ENCODE measurements around the gene CCDC188.

- no peak for TF ChIP-seq CTCF (conservative IDR thresholded peaks at IDR 0.05)
- TF ChIP-seq EZH2 (IDR thresholded peaks at IDR 0.05; ENCODE audit: low read depth), result no peak
Observed at GRCh38 chr22:20173772-20174171, 22.9 kb upstream of the CCDC188 start.
